HG02678 (cell line): ENCODE results near the gene HSF5.

Source experiments
- ATAC-seq: cut with Tn5 transposase; IDR thresholded peaks from one replicate; pipeline ENCODE4 v1.9.1; 2021; ENCODE audit warnings: mild to moderate bottlenecking, moderate library complexity; ENCODE audit not compliant: unreplicated experiment

HSF5 gene

GRCh38 chr17:58487589-58488427 lies at the start of gene HSF5:
Gene HSF5 (minus strand): TSS chr17:58488408. CDS start chr17:58488274, 134 bp downstream.
- ATAC-seq, result peak; percentile 65

- no peak for ATAC-seq
Observed at GRCh38 chr17:58537266-58537665, 49.1 kb upstream of the HSF5 start.

- ATAC-seq, result no peak
Observed at GRCh38 chr17:58536542-58536941, 48.3 kb upstream of the HSF5 start.

GRCh38 chr17:58535431-58535830 lies 47.2 kb upstream of the HSF5 start:
- ATAC-seq, result no peak

GRCh38 chr17:58534901-58535421 lies 46.8 kb upstream of the HSF5 start:
- ATAC-seq, result no peak

GRCh38 chr17:58534331-58534730 lies 46.1 kb upstream of the HSF5 start:
- no peak for ATAC-seq

- no peak for ATAC-seq
Observed at GRCh38 chr17:58533616-58534188, 45.5 kb upstream of the HSF5 start.

- no peak for ATAC-seq
Observed at GRCh38 chr17:58532555-58532951, 44.3 kb upstream of the HSF5 start.

- ATAC-seq, result peak; percentile 75
Observed at GRCh38 chr17:58531661-58532554, 43.7 kb upstream of the HSF5 start.

GRCh38 chr17:58531122-58531521 lies 42.9 kb upstream of the HSF5 start:
- ATAC-seq, result no peak

- no peak for ATAC-seq
Observed at GRCh38 chr17:58530655-58531054, 42.4 kb upstream of the HSF5 start.

GRCh38 chr17:58529275-58529674 lies 41.1 kb upstream of the HSF5 start:
- ATAC-seq, result no peak

GRCh38 chr17:58528443-58528842 lies 40.2 kb upstream of the HSF5 start:
- no peak for ATAC-seq

GRCh38 chr17:58527949-58528348 lies 39.7 kb upstream of the HSF5 start:
- ATAC-seq, result no peak

GRCh38 chr17:58527306-58527705 lies 39.1 kb upstream of the HSF5 start:
- ATAC-seq, result no peak

- no peak for ATAC-seq
Observed at GRCh38 chr17:58525239-58525638, 37.0 kb upstream of the HSF5 start.

- ATAC-seq, result no peak
Observed at GRCh38 chr17:58521680-58522079, 33.5 kb upstream of the HSF5 start.

- ATAC-seq, result no peak
Observed at GRCh38 chr17:58520843-58521430, 32.7 kb upstream of the HSF5 start.

GRCh38 chr17:58517928-58518609 lies 29.9 kb upstream of the HSF5 start:
- ATAC-seq, result peak; percentile 82

- ATAC-seq, result no peak
Observed at GRCh38 chr17:58517378-58517927, 29.2 kb upstream of the HSF5 start.
